GM19239 (cell line): ENCODE results near the gene BCCIP.

Experiments used
- DNase-seq: peaks from one replicate; pipeline ENCODE4 v3.0.0; 2011; ENCODE audit warnings: low spot score; ENCODE audit not compliant: insufficient read length
- FAIRE-seq: peaks from 2 replicates; lab custom pipeline; 2011; peaks lifted over from hg19 to GRCh38; lab: Jason Lieb, UNC

Gene BCCIP

DNA sequence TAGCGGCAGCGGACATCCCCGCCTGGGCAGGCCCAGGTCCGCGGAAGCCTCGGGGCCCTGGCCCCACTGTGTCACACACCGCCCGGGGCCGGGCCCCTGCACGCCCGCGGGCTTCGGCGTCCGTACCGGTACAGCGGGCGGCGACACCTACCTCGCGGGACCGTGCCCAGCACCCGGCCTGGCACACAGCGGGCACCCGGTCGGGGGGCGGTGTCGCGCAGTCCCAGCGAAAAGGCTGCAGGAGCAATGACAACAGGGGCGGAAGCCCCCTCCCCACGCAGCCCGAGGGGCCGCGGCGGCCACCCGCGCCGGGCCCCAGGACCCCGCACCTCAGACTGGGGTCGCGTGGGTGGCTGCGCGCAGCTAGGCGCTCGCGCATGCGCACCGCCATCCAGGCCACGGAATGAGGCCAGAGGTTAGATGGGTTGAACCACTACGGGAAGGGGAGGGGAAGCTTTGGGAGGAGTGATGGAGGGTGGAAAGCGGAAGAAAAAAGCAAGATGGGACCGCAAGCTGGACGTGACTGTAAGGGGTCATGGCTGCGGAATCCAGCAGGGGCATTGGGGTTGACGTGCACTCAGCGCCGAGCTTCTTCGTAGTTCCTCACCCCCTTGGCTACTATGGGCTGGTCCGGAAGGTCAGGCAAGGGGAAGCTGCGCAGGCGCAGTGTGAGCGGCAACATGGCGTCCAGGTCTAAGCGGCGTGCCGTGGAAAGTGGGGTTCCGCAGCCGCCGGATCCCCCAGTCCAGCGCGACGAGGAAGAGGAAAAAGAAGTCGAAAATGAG lies at the start of gene BCCIP, which contains the start of gene UROS:
TSS of gene BCCIP (plus strand) at position 669 of the 785 bp plus-strand sequence. CDS start at position 681, 12 bp downstream.
TSS of gene UROS (minus strand) at position 381 of the 785 bp plus-strand sequence. CDS start 6,759 bp downstream, outside the sequence.
- DNase-seq (peak; percentile 80), FAIRE-seq (peak; percentile 87)

DNA sequence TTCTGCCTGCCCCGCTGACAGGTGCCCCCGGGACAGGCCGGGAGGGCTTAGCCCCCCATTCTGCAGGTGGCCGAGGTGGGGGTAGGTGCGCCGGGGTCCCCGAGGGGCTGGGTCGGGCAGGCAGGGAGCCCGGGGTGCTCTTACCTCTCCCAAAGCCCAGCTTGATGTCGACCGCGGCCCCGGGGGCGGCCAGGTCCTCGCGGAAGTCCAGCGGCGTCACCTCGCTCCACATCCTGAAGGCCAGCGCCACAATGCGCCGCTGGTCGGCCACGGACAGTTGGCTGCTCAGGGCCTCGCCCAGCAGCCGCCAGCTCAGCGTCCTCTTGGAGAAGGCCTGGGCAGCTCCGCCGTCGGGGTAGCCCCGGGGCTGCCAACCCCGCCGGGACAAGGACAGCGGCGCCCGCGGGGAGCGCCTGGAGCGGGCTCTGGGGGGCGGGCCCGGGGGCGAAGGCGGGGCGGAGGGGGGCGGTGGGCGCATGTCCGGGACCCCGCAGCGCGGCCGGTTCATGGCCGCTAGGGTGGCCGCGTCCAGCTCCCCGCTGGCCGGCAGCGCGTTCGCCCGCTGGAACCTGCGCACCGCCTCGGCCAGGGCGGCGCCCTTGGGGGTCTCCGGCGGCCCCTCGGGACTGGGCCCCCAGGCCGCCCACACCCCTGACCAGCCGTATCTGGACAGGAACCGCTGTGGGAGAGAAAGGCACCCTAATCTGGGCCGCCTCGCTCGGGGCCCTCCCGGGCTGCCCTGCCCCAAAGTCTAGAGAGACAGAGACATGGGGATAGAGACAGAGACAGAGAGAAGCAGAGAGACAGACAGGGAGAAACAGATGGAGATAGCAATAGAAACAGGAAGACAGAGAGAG lies 49.4 kb upstream of the BCCIP start:
- no peak for DNase-seq
- no peak for FAIRE-seq

DNA sequence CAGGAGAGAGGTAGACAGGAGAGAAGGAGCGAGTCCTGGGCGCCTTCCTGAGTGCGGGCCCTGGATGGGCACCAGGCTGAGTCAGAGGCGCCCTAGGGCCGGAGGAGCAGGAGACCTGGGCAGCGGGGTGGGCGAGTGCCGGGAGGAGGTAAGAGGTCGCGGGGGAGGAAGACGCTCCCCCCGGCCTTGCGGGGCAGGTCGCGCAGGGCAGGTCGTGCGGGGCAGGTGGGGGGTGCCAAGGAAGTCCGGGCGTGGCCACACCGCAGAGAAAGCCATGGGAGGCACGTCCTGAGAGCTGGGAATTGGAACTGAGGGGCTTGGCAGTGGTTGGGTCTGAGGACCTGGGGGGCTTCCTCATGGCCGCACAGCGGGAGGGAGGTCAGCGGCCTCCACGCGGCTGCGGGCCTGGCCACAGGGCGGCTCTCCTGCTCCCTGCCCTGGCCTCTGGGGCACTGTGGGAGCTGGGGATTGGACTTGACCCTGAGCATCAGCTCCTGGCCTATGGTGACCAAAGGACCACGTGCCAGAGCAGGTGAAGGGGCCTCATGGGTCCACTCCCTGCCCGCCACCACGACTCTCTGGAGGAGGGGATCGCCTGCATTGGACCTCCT lies 48.7 kb upstream of the BCCIP start:
- DNase-seq (no peak), FAIRE-seq (no peak)

DNA sequence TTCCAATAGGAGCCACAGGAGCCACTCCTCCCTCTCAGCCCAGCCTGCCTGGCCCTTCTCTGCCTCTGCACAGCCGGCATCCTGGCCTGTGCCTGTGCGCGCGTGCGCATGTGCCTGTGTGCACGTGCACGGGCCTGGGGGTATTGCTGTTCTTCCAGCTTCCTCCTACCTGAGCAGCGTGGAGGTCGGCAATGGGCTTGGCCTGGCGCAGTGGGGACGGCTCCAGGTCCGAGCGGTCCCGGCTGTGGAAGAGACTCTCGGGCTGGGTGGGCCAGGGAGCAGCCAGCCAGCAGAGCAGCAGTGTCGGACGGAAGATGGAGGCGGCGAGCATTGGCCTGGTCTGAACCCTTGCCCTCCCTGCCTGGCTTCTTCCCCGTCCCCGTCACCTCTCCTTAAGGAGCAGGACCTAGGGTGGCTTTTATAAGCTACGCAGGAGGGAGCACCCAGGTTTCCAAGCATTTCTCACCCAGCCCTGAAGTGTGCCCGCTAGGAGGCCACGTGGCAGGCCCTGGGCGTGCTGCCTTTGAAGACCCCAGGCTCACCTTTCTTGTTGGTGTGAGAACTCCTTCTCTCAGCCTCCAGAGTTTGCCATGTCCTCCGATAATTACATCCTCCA lies 47.7 kb upstream of the BCCIP start, which contains the start of gene MMP21:
TSS of gene MMP21 (minus strand) at position 331 of the 616 bp plus-strand sequence. CDS start at position 331, 0 bp downstream.
- FAIRE-seq (no peak), DNase-seq (no peak)

DNA sequence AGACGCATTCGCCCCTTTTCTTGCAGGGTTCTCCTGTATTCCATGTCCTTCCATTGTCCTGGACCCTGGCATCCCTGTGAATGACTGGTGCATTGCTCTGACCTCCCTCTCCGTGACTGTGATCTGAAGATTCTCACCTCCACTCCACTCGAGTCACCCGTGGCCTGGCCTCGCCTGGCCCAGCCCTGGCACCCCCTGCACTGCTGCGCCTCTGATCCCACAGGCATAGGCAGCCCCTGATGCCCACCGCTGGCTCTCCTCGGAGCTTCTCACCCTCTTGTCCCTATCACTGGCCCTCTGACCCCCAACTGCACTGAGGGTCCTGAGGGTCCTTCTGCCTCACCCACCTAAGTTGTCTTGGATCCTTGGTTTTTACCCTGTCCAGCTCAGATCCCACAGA lies 45.5 kb upstream of the BCCIP start:
- DNase-seq (no peak), FAIRE-seq (no peak)

DNA sequence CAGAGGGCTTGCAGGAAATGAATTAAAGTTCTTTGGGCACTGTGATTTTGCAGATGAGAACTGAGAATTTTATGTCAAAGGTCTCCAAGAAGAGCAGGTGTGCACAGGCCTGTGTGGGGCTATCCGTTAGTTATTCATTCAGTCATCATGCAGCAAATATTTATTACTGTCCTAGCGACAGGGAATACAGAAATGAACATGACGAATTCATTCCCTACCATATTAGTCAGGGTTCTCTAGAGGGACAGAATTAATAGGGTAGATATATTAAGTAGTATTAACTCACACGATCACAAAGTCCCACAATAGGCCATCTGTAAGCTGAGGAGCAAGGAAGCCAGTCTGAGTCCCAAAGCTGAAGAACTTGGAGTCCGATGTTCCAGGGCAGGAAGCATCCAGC lies 44.8 kb upstream of the BCCIP start:
- FAIRE-seq (no peak), DNase-seq (no peak)

DNA sequence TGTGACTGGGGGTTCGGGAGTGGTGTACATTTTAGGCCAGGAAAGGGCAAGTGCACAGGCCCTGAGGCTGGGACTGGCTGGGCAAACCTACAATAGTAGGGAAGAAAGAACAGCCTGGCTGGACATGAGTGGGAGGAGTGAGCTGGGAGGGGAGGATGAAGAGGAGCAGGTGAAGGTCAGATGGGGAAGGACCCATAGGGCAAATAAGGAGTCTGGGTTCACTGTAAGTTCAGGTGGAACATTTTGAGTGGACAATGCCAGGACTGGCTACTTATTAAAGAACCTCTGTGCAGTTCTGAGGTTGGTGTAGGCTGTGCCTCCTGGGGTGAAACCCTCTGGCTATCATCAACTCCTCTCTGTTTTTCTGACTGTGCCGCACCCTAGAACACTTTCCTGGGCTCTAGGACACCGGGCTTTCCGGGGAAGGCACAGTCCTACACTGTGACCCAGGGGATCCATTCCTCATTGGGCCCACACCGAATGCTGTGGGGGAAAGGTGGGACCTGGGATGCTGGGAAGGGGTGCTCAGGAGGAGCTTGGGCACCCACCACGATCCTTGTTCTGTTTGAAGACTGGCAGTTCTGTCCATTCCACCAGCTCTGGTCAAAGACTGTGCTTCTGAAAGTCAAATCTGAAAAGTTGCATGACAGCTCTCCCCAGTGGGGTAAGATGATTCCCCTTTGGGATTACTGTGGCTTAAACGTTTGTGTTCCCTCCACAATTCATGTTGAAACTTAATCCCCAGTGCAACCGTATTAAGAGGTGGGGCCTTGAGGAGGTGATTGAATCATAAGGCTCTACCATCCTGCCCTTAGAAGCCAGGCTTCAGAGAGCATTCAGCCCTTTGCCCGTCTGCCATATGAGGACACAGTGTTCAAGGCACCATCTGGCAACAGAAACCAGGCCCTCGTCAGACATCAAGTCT lies 43.7 kb upstream of the BCCIP start:
- FAIRE-seq (no peak), DNase-seq (no peak)

DNA sequence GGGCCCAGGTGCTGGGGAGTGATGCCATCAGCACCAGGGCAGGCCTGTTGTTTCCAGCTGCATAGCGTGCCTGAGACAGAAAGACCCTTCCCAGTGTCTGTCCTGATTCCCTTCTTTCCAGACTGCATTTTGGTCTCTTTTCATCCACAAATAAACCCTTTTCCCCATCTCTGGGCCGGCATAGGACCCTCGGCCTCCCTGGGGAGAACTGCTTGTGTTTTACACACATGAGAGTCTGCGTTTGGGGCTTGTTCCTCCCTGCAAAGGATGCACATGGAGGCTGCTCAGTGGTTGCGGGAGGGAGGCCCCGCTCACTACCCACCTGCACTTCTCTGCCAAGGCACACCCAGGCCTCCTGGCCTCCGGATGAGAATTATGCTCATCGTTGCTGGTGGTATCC lies 42.0 kb upstream of the BCCIP start:
- no peak for FAIRE-seq
- DNase-seq = no peak

DNA sequence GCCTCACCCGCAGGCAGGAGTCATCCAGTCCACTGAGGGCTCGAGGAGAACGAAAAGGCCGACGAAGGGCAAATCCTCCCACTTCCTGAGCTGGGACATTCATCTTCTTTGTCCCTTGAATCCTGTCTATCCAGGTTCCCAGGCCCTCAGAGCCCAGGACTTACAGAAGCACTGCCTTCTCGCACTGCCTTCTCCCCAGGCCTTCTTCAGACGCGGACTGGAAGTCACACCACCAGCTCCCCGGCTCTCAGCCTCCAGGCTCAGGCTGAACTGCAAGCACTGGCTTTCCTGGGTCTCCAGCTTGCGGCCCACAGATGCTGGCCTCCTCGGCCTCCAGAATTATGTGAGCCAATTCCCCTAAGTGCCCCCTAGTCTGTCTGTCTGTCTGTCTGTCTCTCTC lies 41.3 kb upstream of the BCCIP start:
- FAIRE-seq (no peak), DNase-seq (no peak)

DNA sequence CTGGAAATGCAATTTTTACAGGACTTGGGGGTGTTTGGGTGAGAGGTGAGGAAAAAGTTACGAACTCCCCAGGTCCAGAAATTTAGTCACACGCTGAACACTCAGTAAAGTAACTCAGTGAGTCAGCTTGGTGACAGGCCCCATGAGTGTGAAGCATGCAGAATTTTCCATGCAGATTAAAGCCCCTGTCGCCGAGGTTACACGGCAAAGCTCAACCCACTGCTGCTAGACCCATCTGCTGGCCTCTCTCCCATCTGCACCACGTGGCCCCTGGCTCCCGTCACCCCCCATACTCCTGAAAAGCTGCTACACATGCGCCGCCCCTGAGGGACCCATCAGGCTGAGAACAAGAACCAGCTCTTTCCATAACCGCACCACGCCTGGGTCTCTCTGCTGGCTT lies 40.7 kb upstream of the BCCIP start:
- no peak for DNase-seq
- no peak for FAIRE-seq

DNA sequence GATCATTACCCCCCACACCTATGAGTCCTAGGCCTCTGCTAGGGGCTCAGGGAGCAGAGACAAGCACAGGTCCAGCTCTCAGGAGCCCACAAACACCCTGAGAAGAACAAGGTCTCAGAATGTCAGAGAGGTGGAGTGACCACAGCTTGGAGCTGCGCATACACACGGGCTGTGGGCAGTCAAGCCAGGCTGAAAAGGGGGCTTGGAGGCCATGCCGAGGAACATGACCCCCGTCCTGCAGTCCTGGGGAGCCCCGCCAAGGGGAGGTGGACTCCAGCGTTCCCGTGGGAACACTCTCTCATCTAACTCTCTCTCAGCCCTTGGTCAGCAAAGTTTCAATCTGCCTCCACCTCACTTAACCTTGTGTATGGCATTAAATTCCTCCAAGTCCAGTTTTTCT lies 39.9 kb upstream of the BCCIP start:
- FAIRE-seq = no peak

DNA sequence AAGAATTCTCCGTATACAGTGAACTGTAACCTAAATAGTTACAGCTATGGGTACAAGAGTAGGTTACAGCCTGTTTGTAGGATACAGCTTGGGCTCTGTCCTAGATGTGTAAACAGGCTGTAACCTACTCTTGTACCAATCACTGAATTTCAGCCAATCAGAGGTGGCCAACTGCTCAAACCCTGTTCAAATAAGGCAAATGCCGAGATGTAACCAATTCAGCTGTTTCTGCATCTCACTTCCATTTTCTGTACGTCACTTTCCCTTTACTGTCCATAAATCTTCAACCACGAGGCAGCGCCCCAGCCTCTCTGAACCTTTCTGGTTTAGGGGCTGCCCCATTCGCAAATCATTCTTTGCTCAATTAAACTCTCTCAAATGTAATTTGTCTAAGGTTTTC lies 39.4 kb upstream of the BCCIP start:
- DNase-seq = peak; percentile 36
- peak; percentile 98 for FAIRE-seq

More for the DNA sequence above, 39.9 kb upstream of the BCCIP start:
- DNase-seq = no peak

DNA sequence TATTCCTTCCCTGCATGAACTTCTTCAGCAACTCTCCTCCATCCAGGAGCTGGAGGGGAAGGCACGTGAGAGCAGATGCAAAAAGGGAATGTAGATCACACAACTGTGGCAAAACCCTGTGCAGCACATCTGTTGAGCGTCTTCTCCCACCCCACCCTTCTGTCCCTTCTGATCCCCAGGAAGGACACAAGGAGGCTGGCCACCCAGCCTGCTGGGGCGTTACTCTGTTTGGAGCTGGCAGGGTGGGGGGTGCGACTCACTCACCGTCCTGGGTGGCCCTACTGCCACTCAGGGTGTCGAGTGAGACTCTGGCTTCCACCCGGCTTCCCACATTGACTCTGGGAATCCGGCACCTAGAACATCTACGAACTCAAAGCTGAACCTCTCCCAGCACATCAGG lies 37.6 kb upstream of the BCCIP start:
- FAIRE-seq (no peak), DNase-seq (no peak)

DNA sequence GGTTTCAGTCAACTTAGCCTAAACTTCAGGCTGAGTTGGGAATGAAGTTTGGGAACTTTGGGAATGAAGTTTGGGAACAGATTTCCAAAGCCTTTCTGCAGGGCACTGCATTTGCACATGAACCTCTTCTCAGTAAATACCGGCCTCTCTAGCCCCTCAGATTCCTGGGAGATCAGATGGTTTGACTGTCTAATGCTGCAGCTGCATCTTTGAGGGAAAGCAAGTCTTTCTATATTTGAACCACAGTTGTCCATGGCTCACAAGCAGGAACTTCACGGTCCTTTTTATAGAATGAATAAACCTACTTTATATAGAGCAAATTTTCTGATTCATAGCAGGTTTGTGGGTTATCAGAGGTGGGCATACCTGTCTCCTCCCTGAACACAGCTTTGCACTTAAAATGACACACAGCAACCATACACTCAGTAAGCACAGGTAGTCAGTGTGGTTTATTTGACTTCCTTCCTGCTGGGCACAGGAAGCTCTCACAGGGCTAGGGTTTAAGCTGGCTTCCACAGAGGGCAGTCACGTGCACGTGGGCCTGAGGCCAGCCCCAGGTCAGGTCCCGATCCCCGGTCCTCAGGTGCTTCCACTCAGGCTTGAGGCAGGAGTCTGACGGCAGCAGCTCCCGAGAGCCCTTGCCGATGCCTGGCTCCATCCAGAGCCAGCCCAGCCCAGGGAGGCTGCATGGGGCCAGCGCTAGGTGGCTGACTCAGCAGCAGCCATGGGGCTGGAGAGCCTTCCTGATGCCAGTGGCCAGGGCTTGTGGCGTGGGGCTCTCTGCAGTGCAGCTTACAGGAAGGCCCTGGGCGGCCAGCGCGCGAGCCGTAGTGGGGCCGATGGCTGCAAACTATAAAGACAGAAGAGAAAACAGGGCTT lies 35.0 kb upstream of the BCCIP start:
- FAIRE-seq (no peak), DNase-seq (no peak)

DNA sequence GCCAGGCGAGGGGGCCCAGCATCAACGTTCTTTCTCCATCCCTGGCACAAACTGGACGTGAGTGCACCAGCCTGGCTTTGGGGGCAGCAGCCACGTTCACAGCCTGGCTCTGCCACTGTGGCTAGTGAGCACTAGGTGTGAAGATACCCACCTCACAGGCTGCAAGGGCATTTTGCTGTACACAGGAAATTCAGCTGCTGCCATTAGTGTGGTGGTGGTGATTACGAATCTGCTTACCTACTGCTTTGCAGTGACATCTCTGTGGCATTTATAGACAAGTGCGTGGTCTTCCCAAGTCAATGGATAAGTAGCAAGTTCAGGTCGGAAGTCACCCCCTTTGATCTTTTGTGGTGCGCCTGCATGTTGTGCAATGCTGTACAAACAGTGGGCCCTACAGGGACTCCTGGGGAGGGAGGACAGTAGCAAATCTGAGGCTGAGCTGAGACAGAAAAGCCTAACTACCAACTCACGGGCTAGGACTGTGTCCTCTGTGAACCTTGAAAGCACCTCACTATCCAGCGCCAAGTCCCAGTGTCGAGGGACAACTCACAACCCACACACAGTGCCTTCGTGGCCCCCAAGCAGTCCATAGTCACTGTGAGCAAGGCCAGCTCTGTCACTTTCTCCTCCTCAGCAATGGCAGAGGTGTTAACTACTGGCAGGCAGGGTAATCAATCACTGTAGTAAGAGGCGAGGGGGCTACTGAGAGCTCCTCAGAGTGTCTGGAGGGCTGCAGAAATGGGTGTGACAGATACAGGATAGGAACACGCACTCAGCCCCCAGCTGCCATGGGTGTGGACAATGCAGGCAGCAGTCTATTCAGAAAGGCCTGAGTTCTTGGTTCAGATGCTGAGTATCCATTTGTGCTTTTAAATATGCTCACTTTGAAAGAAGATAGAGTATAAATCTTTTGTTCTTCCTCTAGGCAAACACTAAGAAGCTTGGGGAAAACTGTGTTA lies 30.7 kb upstream of the BCCIP start:
- FAIRE-seq = no peak
- no peak for DNase-seq

DNA sequence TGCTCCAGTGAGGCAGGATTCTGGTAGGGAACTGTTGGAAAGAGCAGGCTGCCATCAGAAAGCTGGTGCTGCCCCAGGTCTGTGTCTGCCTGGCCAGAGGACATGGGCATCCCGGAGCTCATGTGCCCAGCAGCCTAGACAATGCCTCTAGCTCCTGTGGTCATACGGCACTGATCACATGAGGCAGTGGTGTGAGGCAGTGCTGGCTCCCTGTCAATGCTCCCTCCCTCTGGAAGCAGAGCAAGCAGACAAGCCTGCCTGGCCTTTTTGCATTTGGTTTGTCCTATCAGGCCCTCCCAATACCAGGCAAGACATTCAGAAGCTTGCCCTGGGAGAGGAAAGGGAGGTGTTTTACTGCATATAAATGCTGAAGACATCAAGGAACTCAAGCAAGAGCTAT lies 28.2 kb upstream of the BCCIP start:
- DNase-seq (no peak), FAIRE-seq (no peak)

DNA sequence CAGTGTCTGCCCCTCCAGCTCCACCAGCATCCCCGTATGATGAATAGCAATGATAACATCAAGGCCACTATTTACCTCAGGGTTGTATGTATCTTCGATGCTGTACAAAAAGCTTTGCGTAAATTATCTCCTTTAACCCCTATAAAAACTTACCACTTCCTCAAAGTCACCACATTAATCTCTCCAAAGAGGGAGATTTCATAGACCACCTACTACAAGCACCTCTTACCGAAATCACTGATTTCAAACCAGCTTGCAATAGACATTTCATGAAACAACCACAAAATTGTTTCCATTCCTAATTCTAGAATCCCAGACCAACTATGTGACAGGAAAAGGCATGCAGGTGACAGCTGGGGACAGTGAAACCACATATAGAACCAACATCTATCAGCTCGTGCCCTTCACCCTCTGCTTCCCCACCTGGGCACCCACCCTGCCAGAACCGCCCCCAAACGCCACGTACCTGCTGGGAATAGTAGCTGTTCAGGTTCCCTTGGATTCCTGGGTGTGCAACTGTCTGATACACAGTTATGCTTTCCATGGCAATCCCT lies 27.6 kb upstream of the BCCIP start:
- FAIRE-seq = no peak
- DNase-seq = no peak
